GM19193 (cell line): ENCODE measurements around the gene RNF213.
A peak's percentile ranks its signal among the peaks of the same experiment; 100 is the strongest.

ENCODE experiments used
- POLR2A ChIP-seq: IDR thresholded peaks from 4 replicates; pipeline ENCODE4 v1.6.1; 2011; ENCODE audit not compliant: insufficient read depth, insufficient read length; ENCODE audit errors: extremely low read depth

RNF213 gene

DNA sequence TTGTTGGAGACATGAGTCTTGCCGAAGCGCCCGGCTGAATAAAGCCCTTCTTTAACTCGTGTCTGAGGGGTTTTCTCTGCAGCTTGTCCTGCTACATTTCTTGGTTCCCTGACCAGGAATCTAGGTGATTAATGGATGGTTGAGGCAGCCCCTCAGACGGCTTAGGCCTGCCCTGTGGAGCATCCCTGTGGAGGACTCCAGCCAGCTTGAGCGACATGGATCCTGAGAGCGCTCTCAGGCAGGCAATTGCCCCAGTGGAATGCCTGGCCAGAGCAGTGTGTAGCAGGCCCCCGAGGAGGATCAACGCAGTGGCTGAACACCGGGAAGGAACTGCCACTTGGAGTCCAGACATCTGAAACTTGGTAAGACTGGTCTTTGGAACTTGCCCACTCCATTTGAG is 137.0 kb downstream of the RNF213 start:
- no peak for TF ChIP-seq POLR2A

DNA sequence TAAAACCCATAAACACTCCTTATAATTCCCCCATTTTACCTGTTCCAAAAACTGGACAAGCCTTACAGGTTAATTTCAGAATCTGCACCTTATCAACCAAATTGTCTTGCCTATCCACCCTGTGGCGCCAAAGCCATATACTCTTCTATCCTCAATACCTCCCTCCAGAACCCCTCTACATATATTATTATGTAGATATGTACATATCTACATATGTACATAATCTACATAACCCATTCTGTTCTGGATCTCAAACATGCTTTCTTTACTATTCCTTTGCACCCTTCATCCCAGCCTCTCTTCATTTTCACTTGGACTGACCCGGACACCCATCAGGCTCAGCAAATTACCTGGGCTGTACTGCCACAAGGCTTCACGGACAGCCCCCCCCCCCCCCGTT is 142.3 kb downstream of the RNF213 start:
- no peak for TF ChIP-seq POLR2A

DNA sequence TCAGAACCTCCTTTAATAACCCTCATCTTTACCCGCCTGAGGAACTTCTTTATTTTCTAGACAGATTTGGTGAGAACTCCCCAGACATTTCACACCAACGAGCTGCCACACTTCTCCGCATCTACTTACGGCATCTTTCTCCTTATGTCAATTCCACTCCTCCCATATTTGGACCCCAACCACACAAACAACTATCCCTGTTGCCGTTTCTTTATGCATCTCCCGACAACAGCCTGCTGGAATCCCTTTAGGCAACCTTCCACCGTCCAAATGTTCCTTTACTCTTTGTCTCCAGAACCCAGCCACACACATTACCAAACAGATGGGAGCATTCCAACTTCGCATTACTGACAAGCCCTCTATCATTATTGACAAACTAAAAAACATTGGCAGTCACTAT is 145.5 kb downstream of the RNF213 start:
- TF ChIP-seq POLR2A, result no peak

DNA sequence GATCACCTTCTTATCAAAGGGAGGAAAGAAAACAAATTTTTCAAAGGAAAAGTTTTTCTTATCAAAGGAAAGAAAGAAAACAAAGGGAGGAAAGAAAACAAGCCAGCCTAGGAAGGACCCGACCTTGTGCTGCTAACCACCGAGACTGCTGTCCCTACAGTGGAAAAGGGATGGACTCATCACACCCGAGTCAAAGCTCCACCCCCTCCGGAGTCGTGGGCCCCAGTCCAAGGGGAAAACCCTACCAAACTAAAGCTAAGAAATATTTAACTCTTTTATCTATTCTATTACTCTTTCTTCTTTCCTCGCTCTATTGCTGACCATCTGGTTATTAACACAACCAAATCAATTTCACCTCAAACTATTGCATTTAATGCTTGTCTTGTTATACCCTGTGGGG is 148.2 kb downstream of the RNF213 start:
- TF ChIP-seq POLR2A, result no peak

DNA sequence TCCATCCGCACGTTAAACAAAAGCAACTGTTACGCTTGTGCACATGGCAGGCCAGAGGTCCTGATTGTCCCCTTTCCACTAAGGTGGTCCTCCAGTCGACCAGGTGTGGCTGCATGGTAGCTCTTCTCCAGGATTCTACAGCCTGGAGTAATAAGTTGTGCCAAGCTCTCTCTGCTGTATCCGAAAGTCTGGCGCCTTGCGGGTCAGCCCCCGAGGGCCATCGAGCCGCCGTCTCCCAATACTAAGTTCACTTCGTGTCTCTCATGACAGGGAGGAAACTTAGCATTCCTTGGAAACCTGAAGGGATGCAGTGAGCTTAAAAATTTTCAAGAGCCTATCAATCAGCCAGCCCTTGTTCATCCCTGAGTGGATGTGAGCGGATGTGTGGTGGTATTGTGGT is 149.0 kb downstream of the RNF213 start:
- TF ChIP-seq POLR2A, result no peak

DNA sequence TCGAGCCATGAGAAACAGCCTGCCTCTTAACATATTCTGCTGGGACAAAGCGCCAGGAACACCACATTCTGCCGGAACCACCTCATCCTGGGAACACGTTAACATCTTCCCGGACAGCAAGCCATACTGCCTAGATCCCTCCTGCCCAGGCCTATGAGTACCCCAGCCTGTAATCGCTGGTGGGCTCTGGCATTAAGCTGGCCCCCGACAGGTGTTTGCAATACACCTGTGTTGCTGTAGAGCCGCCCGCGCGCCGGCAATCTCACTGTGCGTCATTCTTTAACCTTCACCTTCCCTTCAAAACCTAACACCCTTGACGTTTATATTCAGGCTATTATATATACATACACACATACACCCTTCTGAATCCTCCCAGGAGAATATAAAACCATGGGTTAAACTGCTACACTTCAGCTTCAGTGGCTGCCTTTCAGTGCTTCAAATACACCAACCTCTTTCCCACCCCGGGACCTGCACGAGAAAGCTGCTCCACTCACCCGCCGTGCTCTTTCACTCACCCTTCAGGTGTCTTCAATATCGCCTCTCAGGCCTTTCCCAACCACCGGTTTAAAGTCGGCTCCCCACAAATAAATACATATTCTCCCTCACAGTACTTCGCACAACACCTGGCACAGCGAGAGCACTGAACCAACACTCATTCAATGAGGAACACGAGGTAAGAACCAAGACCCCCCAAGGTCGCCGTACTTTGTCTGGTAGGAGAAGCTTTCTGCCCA is 153.3 kb downstream of the RNF213 start:
- TF ChIP-seq POLR2A, result no peak

DNA sequence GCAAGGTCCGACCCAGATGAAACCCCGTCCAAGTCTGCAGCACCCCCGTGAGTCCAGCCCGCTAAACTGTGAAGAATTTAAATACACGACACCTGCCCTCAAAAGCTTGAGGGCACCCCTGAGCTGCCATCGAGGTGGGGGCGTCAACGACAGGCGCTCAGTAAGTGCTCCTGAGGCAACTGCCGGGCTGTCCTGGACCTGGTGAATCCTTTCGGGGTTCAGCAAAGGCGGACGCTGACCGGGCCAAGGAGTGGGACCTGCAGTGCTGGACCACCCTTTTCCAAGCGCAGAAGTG is 153.8 kb downstream of the RNF213 start:
- no peak for TF ChIP-seq POLR2A

DNA sequence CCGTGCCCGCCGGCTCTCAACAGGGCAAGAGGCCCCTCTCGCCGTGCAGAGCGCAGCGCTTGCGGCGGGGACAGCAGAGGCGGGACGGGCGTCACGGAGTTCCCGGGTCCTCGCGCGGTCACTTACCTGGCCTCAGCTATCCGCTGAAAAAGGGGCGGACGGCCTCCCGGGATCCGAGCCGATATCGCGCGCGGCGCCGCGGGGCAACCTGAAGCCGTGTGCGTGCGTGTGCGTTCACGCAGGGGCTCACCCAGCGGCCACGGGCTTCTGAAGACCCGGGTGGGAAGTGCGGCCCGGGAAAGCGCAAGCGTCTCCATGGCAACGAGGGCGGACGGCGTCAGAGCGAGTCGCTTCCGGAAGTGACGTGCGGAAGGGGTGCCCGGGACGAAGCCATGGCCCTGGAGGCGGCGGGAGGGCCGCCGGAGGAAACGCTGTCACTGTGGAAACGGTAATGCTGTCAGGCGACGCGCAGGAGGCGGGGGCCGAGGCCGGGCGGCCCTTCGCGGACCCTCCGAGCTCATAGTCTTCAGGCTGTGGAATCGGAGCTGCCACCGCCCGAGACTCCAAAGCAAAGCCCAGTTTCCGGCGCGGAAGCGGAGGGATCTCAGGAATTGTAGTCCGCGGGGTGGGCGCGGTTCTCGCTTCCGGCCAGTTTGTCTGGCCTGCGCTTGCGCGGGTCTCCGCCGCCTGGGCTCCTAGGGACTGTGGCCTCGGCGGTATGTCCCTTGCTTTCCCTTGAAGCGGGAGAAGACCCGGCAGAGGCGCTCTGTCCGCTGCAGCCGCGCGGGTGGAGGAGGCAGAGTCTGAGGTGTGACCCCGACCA is 154.4 kb downstream of the RNF213 start, which contains the start of gene ENDOV:
ENDOV (plus strand) TSS at position 365 of the 823 bp plus-strand sequence; CDS start at position 393, 28 bp downstream.
- TF ChIP-seq POLR2A, result peak; percentile 75

DNA sequence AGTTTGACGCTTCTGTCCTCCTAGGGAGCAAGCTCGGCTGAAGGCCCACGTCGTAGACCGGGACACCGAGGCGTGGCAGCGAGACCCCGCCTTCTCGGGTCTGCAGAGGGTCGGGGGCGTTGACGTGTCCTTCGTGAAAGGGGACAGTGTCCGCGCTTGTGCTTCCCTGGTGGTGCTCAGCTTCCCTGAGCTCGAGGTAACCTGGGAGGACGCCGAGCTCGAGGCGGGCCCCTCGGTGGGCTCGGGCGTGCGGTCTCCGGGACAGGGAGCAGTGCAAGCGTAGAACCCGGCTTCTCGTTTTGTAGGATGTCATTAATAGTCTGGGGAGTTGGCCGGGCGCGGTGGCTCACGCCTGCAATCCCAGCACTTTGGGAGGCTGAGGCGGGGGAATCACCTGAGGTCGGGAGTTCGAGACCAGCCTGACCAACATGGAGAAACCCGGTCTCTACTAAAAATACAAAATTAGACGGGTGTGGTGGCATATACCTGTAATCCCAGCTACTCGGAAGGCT is 155.0 kb downstream of the RNF213 start:
- no peak for TF ChIP-seq POLR2A

DNA sequence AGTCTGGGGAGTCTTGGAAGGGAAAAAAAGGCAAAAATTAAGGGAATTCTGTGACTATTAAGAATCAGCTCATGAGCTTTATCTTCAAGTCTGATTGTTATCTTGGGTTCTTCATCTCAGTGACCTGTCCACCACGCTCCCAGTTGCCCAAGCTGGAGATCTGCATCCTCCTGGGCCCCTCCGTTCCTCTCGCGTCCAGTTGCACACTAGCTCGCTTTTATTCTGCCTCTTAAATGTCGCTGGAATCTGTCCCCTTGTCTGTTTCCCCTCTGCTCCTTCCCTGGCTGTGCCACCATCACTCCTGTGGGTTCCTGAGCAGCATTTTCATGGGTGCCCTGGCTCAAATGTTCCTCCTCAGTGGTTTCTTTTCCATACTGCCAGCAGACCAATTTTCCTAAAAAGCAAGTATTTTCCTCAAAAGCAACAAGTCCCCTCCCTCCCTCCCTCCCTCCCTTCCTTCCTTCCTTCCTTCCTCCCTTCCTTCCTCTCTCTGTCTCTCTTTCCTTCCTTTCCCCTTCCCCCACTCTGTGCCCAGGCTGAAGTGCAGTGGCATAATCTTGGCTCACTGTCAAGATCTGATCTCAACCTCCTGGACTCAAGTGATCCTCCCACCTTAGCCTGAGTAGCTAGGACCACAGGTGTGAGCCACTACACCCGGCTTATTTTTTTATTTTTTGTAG is 155.7 kb downstream of the RNF213 start:
- no peak for TF ChIP-seq POLR2A

DNA sequence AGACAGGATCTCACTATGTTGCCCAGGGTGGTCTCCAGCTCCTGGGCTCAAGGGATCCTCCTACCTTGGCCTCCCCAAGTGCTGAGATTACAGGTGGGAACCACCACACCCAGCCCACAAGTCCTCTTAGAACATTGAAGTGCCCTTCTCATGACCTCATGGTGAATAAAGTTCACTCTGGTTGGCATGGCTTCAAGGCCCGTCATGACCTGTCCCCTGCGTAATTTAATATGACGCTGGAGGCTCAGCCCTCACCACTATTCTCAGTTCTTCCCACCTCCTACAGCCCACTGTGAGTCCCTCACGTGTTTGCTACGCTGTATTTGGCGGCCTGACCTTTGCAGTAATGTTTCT is 156.3 kb downstream of the RNF213 start:
- no peak for TF ChIP-seq POLR2A

DNA sequence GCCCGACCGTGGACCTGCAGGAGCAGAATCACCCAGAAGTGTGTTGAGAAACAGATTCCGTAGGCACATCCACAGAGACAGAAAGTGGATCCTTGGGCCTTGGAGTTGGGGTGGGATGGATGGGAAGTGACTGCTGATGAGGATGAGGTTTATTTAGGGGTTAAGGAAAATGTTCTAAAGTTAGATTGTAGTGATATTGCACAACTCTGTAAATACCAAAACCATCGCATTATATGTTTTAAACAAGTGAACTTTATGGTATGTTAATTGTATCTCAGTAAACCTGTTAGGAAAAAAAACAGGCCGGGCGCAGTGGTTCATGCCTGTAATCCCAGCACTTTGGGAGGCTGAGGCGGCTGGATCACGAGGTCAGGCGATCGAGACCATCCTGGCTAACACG is 157.9 kb downstream of the RNF213 start:
- TF ChIP-seq POLR2A, result no peak

DNA sequence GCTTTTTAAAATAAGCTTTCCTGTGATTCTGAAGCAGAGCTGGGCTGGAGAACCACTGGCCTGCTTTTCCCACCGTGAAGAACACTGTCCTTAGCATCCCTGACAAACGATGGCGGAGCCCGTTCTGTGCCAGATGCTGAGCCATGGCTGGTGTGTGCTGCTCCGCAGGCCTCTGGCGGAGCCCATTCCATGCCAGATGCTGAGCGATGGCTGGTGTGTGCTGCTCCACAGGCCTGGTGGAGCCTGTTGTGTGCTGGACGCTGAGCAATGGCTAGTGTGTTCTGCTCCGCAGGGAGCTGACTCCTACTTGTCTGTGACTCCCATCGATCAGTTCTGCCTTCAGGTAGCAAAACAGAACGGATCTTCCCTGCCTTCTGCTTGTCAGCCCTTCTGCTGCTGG is 158.6 kb downstream of the RNF213 start:
- TF ChIP-seq POLR2A, result no peak

DNA sequence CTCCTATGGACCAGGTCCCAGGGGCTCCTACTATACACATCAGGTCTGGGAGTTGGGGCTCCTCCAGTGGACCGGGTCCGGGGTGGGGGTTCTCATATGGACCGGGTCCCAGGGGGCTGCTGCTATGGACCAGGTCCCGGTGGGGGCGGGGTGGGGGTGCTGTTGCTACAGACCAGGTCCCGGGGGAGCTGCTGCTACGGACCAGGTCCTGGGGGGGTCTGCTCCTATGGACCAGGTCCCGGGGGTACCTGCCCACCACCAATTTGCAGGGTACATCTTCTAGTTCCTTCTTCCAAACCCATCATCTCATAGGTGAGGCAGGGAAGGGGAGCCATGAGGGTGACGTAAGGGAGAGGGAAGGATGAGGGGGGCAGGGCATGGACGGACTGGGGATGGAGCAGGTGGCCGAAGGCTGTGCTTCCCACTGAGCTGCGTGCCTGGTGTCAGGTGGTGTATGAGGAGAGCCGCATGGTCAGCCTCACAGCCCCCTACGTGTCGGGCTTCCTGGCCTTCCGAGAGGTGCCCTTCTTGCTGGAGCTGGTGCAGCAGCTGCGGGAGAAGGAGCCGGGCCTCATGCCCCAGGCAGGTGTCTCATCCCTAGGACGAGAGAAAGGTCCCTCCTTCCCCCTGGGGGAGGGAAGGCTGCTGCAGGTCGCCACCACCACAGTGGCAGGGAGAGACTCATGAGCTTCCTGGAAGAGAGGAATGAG is 160.9 kb downstream of the RNF213 start:
- TF ChIP-seq POLR2A, result no peak

DNA sequence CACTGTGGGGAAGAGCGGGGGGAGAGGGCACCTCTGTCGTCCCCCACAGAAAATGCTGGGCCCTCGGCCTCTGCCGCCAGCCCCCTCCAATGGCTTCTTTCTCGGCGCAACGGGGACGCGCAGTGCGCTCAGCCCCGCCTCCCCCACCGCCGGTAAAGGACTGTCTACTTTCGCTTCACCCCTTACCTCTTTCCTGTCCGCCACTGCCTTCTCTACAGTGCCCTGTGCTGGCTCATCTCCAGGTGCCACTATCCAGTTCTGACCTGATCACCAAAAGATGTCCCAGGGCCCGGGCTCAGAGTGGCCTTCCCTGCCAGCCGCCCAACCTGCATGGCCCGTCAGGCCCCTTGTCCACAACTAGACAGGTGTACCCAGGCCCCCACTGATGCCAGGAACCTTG is 161.6 kb downstream of the RNF213 start:
- no peak for TF ChIP-seq POLR2A
